ENCODE measurements around the gene COL12A1. TPM values are rescaled to one million over a fixed set of nuclear protein-coding genes. Genes with fewer than 3 reads are reported as not detected.
A peak's percentile ranks its signal among the peaks of the same experiment; 100 is the strongest.

COL12A1 gene
- total RNA-seq, 6 experiments from 2014 or later, result 205 to 304 (median 227) TPM

DNA sequence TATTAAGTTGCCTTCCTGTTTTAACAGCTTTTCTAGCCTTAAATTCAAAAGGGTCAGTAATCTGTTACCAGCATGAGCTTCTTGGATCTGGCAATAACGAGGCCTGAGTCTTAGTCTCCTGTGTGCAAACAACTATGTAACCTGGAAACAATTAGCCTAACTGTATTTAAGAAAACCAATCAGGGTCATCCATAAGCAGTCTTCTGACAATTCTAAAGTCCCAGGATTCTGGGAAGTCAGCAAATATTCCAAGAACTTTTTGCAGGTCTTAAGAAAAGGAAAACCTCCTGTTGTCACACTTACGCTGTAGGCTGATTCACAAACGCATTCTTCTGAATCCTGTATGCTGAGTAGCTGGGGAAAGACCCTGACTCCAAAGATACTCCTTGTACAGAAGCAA, 90.4 kb downstream of the COL12A1 start:
- no peak overlapping the region for H3K4me3 Mint-ChIP-seq
- TF ChIP-seq CTCF (IDR thresholded peaks at IDR 0.05), result no peak
- H3K36me3 Mint-ChIP-seq (ENCODE audit: low read depth), result peaks cover 79% of the 10 kb centered on the region
- H3K27ac Mint-ChIP-seq, result peak overlapping the region; percentile 26; the same call in 1 of the 2 replicates
- no peak for DNase-seq
- no peaks in the 10 kb centered on the region for H3K9me3 Mint-ChIP-seq
- H3K4me1 Mint-ChIP-seq (ENCODE audit: low read depth), result peaks cover 56% of the 10 kb centered on the region
- peaks cover 4% of the 10 kb centered on the region; the same call in 1 of the 2 replicates for H3K27me3 Mint-ChIP-seq (ENCODE audit: insufficient read depth)

DNA sequence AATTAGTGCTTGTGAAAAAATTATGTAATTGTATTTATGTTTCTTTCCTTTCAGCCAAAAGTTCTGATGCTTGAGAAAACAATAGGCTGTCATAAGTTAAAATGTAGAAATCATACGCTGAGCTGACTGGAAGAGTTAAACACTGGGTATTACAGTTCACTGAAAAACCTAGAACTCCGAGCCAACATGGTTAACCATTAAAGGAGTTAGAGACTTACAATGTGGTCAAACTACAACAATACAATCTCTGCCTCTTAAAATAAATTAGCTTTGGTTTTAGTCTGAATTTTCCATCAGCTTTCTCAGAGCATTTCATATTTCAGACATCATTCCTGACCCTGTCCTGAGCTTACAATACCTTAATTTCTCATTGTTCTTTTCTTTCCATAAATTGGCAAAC, 91.0 kb downstream of the COL12A1 start:
- Mint-ChIP-seq H3K4me3 (no peak overlapping the region), H3K36me3 (ENCODE audit: low read depth) (peaks cover 80% of the 10 kb centered on the region), H3K4me1 (ENCODE audit: low read depth) (peaks cover 63% of the 10 kb centered on the region), H3K9me3 (no peaks in the 10 kb centered on the region), H3K27me3 (ENCODE audit: insufficient read depth) (peaks cover 4% of the 10 kb centered on the region; the same call in 1 of the 2 replicates), H3K27ac (peak overlapping the region; percentile 26; the same call in 1 of the 2 replicates)
- TF ChIP-seq CTCF (IDR thresholded peaks at IDR 0.05), result no peak
- no peak for DNase-seq

GRCh38 chr6:75114195-75114594, 91.7 kb downstream of the COL12A1 start:
- Mint-ChIP-seq H3K27me3 (ENCODE audit: insufficient read depth) (peaks cover 4% of the 10 kb centered on the region; the same call in 1 of the 2 replicates), H3K4me3 (no peak overlapping the region), H3K27ac (peak overlapping the region; percentile 10; the same call in 1 of the 2 replicates), H3K4me1 (ENCODE audit: low read depth) (peaks cover 66% of the 10 kb centered on the region), H3K36me3 (ENCODE audit: low read depth) (peaks cover 76% of the 10 kb centered on the region), H3K9me3 (no peaks in the 10 kb centered on the region)
- DNase-seq, result no peak
- no peak for TF ChIP-seq CTCF (IDR thresholded peaks at IDR 0.05)

GRCh38 chr6:75113446-75113845, 92.4 kb downstream of the COL12A1 start:
- peaks cover 73% of the 10 kb centered on the region for H3K36me3 Mint-ChIP-seq (ENCODE audit: low read depth)
- DNase-seq, result no peak
- no peak for TF ChIP-seq CTCF (IDR thresholded peaks at IDR 0.05)
- H3K4me1 Mint-ChIP-seq (ENCODE audit: low read depth), result peaks cover 66% of the 10 kb centered on the region
- H3K9me3 Mint-ChIP-seq, result no peaks in the 10 kb centered on the region
- H3K27ac Mint-ChIP-seq, result peak overlapping the region; percentile 24; the same call in 1 of the 2 replicates
- no peak overlapping the region for H3K4me3 Mint-ChIP-seq
- peaks cover 4% of the 10 kb centered on the region; the same call in 1 of the 2 replicates for H3K27me3 Mint-ChIP-seq (ENCODE audit: insufficient read depth)

- Mint-ChIP-seq H3K27ac (no peak overlapping the region), H3K9me3 (no peaks in the 10 kb centered on the region), H3K4me3 (no peak overlapping the region), H3K27me3 (ENCODE audit: insufficient read depth) (peaks cover 9% of the 10 kb centered on the region; the same call in 1 of the 2 replicates), H3K36me3 (ENCODE audit: low read depth) (peaks cover 64% of the 10 kb centered on the region), H3K4me1 (ENCODE audit: low read depth) (peaks cover 41% of the 10 kb centered on the region)
- no peak for DNase-seq
- no peak for TF ChIP-seq CTCF (IDR thresholded peaks at IDR 0.05)
These were observed 96.1 kb downstream of the COL12A1 start for GRCh38 chr6:75109765-75110164.

Data from HFFc6 (cell line).